GM18873 (cell line): ENCODE results near the gene GALNT10.
A peak's percentile ranks its signal among the peaks of the same experiment; 100 is the strongest.

Source experiments
- ATAC-seq: cut with Tn5 transposase; IDR thresholded peaks from one replicate; pipeline ENCODE4 v1.9.1; 2021; ENCODE audit warnings: mild to moderate bottlenecking, moderate library complexity, moderate number of reproducible peaks; ENCODE audit not compliant: unreplicated experiment, low FRiP score

The GALNT10 gene

DNA sequence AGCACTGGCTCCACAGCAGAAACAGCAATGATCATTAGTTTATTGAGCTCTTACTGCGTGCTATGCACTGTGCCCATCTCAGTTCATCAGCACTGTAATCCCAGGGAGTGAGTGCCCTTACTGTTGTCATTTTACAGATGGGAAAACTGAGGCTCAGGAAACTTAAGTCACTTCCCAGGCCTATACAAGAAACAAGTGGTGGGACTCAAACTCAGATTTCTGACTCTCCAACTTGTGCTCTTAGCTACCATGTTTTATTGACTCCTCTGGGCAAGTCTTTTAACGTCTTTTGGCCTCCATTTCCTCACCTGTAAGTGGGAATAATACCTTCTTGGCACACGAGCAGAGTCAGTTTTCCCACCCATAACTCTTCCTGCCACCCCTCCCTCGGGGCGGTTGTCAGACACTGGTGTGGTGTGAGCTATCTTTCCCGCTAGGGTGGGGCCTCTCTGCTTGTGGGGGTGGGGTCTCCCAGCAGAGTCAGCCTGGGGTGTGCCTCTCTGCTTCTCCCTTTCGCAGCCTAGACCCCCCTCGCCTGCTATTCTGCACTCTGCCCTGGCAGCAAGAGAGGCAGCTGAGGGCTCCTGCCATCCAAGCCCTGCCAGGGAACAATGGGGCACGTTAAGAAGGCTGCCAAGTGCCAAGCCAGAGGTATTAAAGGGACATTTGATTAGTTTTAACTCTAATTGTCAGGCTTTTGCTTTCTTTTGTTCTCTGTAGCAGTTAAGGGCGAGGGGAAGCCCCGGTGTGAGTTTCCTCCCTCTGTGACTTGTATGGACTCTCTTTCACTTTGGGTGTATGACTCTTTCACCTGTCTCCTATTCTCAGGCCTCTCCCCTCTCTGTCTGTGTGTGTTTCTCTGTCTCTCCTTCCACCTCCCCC, 12.1 kb downstream of the GALNT10 start:
- ATAC-seq = peak; percentile 95

GRCh38 chr5:154203798-154204578, 13.5 kb downstream of the GALNT10 start:
- no peak for ATAC-seq

DNA sequence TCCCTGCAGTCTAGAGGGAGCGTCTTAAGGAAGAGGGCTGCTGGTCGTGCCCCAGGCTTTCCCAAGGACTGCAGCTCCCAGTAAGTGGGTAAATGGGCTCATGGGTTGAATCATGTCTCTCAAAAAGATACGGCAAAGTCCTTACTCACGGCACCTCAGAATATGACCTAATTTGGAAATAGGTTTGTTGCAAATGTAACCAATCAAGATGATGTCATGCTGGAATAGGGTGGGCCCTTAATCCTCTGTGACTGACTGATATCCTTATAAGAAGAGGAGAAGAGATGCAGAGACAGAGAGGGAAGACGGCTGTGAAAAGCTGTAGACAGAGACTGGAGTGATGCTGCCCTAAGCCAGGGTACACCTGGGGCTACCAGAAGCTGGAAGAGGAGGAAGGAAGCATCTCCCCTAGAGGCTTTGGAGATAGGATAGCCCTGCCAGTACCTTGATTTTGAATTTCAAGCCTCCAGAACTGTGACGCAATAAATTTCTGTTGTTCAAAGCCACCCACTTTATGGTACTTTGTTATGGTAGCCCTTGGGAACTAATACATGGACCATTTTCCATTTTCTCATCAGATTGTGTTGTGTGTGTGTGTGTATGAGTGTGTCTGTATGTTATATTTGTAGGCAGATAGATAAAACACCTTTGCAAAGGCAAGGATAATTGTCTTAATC, 15.0 kb downstream of the GALNT10 start:
- ATAC-seq = no peak

GRCh38 chr5:154206311-154206710, 15.8 kb downstream of the GALNT10 start:
- ATAC-seq = no peak

DNA sequence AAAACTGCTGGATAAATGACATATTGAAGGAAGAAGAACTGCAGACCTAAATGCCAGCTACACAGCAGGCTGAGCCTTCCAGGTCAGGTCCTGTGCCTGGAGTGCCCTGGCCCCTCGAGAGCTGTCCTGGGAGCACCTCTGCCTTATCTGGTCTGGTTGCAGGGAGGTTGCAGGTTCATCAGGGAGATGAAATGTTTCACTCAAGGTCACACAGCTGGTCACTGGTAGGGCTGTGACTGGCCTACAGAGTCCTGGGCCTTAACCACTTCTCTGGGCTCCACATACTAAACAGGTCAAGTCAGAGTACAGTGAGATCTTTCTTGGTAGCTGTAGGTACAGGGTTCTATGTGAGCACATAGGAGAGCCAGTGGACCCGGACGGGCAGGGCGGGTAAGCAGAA, 16.7 kb downstream of the GALNT10 start:
- ATAC-seq = no peak

- ATAC-seq = no peak
Measured at GRCh38 chr5:154209591-154210081, 19.1 kb downstream of the GALNT10 start.

GRCh38 chr5:154210163-154210562, 19.6 kb downstream of the GALNT10 start:
- ATAC-seq = no peak

- no peak for ATAC-seq
Measured at GRCh38 chr5:154211641-154212390, 21.3 kb downstream of the GALNT10 start.

DNA sequence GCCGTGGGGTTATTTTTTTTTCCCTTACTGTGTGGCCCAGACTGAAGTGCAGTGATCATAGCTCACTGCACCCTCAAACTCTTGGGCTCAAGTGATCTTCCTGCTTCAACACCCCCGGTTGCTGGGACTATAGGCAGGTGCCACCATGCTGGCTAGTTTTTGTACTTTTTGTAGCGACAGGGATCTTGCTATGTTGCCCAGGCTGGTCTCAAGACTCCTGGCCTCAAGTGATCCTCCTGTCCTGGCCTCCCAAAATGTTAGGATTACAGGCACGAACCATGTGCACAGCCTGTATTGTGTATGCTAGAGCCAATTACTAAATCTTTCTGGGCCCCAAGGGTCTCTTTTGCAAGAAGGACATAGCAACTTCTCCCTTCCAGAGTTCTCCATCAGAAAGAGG, 23.1 kb downstream of the GALNT10 start:
- ATAC-seq = no peak

- peak; percentile 72 for ATAC-seq
Measured at GRCh38 chr5:154214371-154215106, 24.0 kb downstream of the GALNT10 start.

DNA sequence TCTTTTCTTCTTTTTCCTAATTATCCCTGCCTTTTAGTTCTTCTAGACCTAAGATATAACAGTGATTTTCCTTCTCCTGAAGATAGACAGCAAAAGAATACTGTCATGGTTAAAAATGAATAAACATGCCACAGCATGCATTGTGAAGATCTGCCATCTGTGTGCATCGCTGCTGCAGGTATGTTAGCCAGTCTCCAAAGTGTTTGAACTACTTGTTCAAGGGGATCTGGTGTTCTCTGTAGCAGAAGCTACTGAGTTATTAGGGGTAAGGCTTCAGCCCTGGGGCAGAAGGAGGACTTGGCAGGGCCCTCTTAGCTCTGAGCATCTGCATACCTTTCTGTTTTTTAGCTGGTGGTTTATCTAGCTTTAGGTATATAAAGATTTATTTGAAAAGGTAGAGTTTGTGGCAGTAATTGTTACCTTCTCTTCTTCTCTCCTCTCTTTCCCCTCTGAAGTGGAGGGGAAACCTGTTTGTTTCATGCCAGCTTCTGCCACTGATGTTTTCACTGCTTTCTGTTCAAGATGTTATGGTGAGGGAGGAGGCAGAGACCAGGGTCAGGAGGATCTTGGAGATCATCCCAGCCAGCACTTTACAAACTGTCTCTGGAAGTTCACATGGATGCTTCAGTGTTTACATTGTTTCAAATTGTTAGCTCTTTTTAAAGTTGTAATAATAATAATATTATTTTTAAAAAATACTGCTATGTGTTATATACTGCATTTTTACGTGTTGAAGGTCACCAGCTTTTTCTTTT, 25.2 kb downstream of the GALNT10 start:
- no peak for ATAC-seq

DNA sequence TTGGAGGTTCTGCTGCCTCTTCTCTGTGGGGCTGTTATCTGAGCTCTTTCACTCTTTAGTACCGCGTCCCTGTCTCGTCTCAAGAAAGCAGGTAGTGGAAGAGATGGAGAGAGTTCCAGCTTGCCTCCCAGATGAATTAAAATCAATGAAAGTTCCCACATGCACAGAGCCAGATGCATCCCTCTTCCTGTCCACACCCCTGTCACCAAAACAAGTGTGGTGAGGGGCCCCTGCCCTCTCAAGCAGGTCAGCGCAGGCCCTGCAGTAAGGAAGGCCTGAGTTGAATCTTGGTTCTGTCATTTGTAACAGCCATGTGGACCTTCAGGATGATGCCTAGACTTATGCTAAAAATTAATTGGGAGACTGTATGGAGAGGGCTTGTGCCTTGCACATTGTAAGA, 26.9 kb downstream of the GALNT10 start:
- no peak for ATAC-seq

DNA sequence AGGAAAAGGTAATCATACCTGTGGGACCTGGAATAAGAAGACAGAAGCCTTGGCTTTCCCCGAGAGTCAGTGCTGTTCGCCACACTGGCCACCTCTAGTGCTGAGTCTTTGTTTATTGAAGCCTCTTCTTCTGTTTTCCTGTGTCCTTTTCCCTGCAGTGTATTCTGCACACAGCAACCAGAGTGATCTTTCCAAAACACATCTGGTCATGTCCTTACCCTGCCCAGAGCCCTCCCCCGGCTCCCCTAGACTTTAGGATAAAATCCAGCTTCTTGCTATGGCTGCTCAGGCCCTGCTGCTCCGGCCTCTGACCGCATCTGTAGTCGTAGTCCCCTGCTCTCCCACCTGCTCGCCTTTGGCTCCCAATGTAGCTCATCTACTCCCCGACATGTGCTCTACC, 28.3 kb downstream of the GALNT10 start:
- no peak for ATAC-seq

DNA sequence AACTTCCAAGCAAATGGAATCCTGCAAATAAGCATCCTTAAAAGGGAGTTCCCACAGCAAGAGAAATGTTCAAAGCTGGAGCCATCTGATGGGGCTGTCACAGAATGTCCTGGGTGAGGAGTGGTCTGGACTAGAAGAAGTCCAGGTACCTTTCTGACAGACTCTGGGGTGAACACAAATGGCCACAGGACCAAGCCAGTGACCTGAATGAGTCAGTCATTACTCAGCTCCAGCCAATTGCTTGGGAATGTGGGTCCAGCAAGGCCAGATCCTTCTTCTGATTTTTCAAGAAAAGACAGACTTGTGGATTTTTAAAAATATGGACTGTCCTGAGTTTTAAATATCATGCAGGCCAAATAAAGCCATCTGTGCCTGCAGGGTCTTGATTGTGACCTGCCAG, 30.1 kb downstream of the GALNT10 start:
- no peak for ATAC-seq

- ATAC-seq = peak; percentile 55
Measured at GRCh38 chr5:154221371-154221896, 30.9 kb downstream of the GALNT10 start.

DNA sequence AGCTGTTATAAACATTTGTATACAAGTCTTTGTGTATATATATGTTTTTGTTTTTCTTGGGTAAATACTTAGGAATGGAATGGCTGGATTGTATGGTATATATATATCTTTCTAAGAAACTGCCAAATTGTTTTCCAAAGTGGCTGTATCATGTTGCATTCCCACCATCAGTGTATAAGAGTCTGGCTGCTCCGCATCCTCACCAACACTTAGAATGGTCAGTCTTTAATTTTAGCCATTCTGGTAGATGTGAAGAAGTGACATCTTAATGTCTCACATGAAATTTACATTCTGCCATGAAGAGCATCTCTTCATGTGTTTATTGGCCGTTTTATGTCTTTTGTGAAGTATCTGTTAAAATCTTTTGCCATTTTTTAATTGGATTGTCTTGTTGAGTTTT, 31.9 kb downstream of the GALNT10 start:
- no peak for ATAC-seq

DNA sequence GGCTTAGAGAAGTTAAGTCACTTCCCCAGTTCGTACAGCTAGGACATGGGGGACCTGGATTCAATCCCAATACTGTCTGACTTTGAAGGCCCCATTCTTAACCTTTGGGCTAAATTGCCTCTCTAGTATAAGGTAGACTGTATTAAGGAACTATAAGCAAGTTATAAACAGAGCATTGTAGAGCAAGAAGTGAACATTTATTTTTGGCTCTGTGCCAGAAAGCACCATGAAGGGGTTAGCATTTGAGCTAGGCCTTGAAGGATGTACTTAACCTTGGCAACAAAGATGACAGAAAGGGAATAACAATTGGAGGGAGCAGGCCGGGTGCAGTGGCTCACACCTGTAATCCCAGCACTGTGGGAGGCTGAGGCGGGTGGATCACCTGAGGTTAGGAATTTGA, 32.8 kb downstream of the GALNT10 start:
- no peak for ATAC-seq

- ATAC-seq = no peak
Measured at GRCh38 chr5:154227090-154227489, 36.6 kb downstream of the GALNT10 start.

- ATAC-seq = peak; percentile 91
Measured at GRCh38 chr5:154228696-154229095, 38.2 kb downstream of the GALNT10 start.
